GM19099 (cell line): ENCODE results near the gene MAP4K1.

Experiments
- POLR2A ChIP-seq: IDR thresholded peaks from 3 replicates; pipeline ENCODE4 v1.6.1; 2011; ENCODE audit warnings: low read depth; ENCODE audit not compliant: insufficient read length; ENCODE audit errors: extremely low read depth

MAP4K1 gene

GRCh38 chr19:38657633-38658222 lies 40.0 kb upstream of the MAP4K1 start:
- TF ChIP-seq POLR2A: no peak

- no peak for TF ChIP-seq POLR2A
Observed at GRCh38 chr19:38656171-38656981, 38.6 kb upstream of the MAP4K1 start.

GRCh38 chr19:38655148-38655824 lies 37.5 kb upstream of the MAP4K1 start:
- no peak for TF ChIP-seq POLR2A

- no peak for TF ChIP-seq POLR2A
Observed at GRCh38 chr19:38654628-38655055, 36.9 kb upstream of the MAP4K1 start.

GRCh38 chr19:38653028-38653571 lies 35.3 kb upstream of the MAP4K1 start:
- TF ChIP-seq POLR2A: no peak

- no peak for TF ChIP-seq POLR2A
Observed at GRCh38 chr19:38650911-38651584, 33.3 kb upstream of the MAP4K1 start.

- no peak for TF ChIP-seq POLR2A
Observed at GRCh38 chr19:38650172-38650775, 32.5 kb upstream of the MAP4K1 start.

- no peak for TF ChIP-seq POLR2A
Observed at GRCh38 chr19:38649305-38650171, 31.8 kb upstream of the MAP4K1 start.

GRCh38 chr19:38648769-38649304 lies 31.1 kb upstream of the MAP4K1 start:
- no peak for TF ChIP-seq POLR2A

GRCh38 chr19:38647966-38648768 lies 30.4 kb upstream of the MAP4K1 start:
- no peak for TF ChIP-seq POLR2A

- peak; percentile 97 for TF ChIP-seq POLR2A
Observed at GRCh38 chr19:38647368-38647965, 29.7 kb upstream of the MAP4K1 start, which contains the start of gene ACTN4. ACTN4 (plus strand) TSS chr19:38647649; CDS start chr19:38647746, 97 bp downstream.

- TF ChIP-seq POLR2A: no peak
Observed at GRCh38 chr19:38644719-38645118, 27.0 kb upstream of the MAP4K1 start.

GRCh38 chr19:38642176-38642575 lies 24.4 kb upstream of the MAP4K1 start:
- no peak for TF ChIP-seq POLR2A

- no peak for TF ChIP-seq POLR2A
Observed at GRCh38 chr19:38640368-38640767, 22.6 kb upstream of the MAP4K1 start.
